OCI-LY3 (cell line): ENCODE data around the gene PCBP3.

Source experiments
- CTCF ChIP-seq: fragments of 200-600, 300-600 bp; sonication (generic); IDR thresholded peaks from 2 replicates; pipeline ENCODE4 v1.5.1; 2014; ENCODE audit warnings: antibody characterized with exemption, low read length, low read depth
- EZH2phosphoT487 ChIP-seq: fragments of 200-600 bp; shearing (Covaris generic); IDR thresholded peaks from 2 replicates; pipeline ENCODE4 v1.6.1; 2018; ENCODE audit warnings: antibody characterized with exemption, mixed run types, low read depth

- TF ChIP-seq CTCF (no peak), EZH2phosphoT487 (no peak)
These were observed 174.9 kb downstream of the PCBP3 start for GRCh38 chr21:45818276-45818903.
